Adipocyte (in vitro differentiated cells): ENCODE results near the gene ARL6IP5.

ENCODE experiments used
- DNase-seq: peaks from one replicate; pipeline ENCODE4 v3.0.0-alpha.2; 2015; ENCODE audit warnings: low read depth
- H3K27me3 ChIP-seq: replicated peaks from 2 replicates; pipeline ENCODE4 v1.7.0; 2013; ENCODE audit warnings: mild to moderate bottlenecking, low read length, moderate library complexity; ENCODE audit not compliant: control insufficient read depth, insufficient read depth
- H3K36me3 ChIP-seq: 2 replicates; pipeline ENCODE4 v1.7.0; 2013; ENCODE audit warnings: low read length, mild to moderate bottlenecking, moderate library complexity; ENCODE audit not compliant: control insufficient read depth, insufficient read depth, severe bottlenecking
- H3K4me1 ChIP-seq: 2 replicates; pipeline ENCODE4 v1.7.0; 2013; ENCODE audit warnings: mild to moderate bottlenecking, low read length, moderate library complexity; ENCODE audit not compliant: control insufficient read depth, insufficient read depth
- H3K4me3 ChIP-seq: 2 replicates; pipeline ENCODE4 v1.7.0; 2013; ENCODE audit warnings: mild to moderate bottlenecking, low read length, moderate library complexity
- H3K9ac ChIP-seq: 2 replicates; pipeline ENCODE4 v1.7.0; 2013; ENCODE audit warnings: mild to moderate bottlenecking, low read length, moderate library complexity
- H3K9me3 ChIP-seq: 2 replicates; pipeline ENCODE4 v1.7.0; 2013; ENCODE audit warnings: mild to moderate bottlenecking, low read length, moderate library complexity; ENCODE audit not compliant: control insufficient read depth

The ARL6IP5 gene, protein sequence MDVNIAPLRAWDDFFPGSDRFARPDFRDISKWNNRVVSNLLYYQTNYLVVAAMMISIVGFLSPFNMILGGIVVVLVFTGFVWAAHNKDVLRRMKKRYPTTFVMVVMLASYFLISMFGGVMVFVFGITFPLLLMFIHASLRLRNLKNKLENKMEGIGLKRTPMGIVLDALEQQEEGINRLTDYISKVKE

DNA sequence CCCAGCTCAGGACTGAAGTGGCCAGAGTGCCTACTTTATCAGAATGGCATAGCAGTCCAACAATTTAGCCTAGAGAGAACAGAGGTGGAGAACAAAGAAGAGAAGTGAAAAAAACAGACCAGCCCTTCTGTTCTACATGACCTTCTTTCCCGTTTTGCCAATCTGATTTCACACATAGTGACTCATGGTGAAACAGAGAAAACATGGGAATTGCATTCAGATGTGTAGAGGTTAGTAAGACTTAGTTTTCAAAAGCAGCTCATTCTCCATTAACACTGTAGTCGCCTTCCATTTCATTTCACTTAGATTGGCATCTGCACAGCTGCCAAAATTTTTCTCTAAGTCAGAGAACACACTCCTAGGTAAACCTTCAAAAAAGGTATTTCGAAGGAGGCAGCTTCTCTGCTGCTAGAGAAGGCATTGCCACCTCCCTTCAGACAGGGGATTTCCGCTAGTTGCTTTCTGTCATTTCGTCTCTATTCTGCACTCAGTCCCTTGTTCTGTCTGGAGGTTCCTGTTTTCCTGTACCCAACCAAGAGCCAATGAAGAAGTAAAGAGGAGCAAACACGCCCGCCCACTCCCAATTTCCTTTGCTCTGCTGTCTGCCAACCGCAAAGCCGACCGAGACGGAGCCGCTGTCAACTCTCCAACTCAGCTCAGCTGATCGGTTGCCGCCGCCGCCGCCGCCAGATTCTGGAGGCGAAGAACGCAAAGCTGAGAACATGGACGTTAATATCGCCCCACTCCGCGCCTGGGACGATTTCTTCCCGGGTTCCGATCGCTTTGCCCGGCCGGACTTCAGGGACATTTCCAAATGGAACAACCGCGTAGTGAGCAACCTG is at the start of gene ARL6IP5:
TSS of gene ARL6IP5 (plus strand) at position 612 of the 842 bp plus-strand sequence. CDS start at position 723, 111 bp downstream.
- Histone ChIP-seq H3K36me3 (peaks cover 14% of the 10 kb centered on the region), H3K4me3 (peak within 1 kb of the TSS; percentile 95), H3K9ac (peak within 1 kb of the TSS; percentile 96), H3K27me3 (no peaks in the 10 kb centered on the region), H3K4me1 (peaks cover 64% of the 10 kb centered on the region), H3K9me3 (no peaks in the 10 kb centered on the region)
- peak; percentile 96 for DNase-seq

DNA sequence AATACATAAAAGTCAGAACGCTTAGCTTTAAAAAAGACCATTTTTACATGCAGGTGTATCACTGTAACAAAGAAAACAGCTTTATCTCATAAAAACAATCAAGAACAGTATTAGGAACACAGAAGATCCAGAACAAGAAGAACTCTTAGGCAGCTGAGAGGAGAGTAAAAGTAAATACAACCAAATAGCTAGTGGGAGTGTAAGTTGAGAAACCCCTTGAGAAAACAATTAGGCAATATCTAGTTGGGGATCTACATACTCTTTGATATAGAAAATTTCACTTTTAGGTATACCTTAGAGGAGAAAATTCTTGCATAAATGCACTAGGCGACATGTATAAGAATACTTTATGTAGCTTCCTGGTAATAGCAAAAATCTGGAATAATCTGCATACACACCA is 40.1 kb upstream of the ARL6IP5 start:
- Histone ChIP-seq H3K36me3 (peaks cover 78% of the 10 kb centered on the region), H3K9me3 (no peaks in the 10 kb centered on the region), H3K4me3 (no peak overlapping the region), H3K4me1 (peaks cover 25% of the 10 kb centered on the region), H3K27me3 (no peaks in the 10 kb centered on the region), H3K9ac (no peak overlapping the region)
- DNase-seq: peak; percentile 56

DNA sequence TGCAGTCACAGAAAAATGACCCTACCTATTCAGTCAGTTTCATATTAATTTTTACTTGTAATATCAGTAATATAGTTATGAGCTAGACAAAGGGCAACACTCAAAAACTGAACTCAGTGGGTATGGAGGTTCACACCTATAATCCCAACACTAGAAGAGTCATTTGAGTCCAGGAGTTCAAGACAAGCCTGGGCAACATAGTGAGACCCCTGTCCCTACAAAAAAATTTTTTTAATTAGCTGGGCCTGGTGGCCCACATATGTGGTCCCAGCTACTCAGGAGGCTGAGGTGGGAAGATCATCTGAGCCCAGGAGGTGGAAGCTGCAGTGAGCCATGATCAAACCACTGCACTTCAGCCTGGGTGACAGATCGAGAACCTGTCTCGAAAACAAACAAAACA is 35.7 kb upstream of the ARL6IP5 start:
- Histone ChIP-seq H3K9me3 (no peaks in the 10 kb centered on the region), H3K9ac (peak overlapping the region; percentile 16), H3K36me3 (peaks cover 45% of the 10 kb centered on the region), H3K27me3 (no peaks in the 10 kb centered on the region), H3K4me3 (no peak overlapping the region), H3K4me1 (peaks cover 38% of the 10 kb centered on the region)
- DNase-seq: no peak

DNA sequence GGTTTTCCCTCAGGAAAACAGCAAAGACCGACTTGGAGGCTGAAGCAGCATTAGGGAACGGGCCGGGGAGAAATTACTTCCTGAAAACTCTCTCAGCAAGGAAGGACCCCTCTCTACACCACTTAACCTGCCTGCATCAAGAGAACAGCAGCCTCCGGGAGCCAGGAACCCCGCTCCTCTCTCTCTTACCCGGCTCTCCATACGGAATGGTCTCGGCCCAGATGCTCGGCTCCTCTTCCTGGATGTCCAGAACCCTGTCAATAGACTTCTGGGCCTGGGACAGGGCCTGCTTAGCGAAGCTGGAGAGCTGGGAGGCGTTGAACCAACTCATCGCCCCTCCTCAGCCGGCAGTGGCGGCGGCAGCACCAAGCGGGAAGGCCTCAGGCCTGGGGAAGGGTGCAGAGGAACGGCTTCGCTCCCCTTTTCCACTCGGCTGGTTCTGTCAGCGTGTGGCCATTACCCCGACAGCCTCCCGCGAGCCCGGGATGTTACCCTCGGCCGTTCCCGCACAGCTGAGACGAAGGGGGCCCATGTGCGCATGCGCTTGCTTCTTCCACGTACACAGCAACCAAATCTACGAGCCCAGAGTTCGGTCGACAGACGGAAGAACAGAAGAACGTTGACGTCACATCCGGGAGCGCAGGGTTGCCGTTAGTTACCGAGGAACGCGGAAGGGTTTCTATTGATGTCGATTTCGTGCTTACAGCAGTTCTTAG is 32.8 kb upstream of the ARL6IP5 start, which contains the start of gene TMF1:
TSS of gene TMF1 (minus strand) at position 578 of the 716 bp plus-strand sequence. CDS start at position 331, 247 bp downstream.
- Histone ChIP-seq H3K4me1 (peaks cover 23% of the 10 kb centered on the region), H3K4me3 (peak within 1 kb of the TSS; percentile 94), H3K27me3 (no peaks in the 10 kb centered on the region), H3K36me3 (peaks cover 50% of the 10 kb centered on the region), H3K9me3 (no peaks in the 10 kb centered on the region), H3K9ac (peak within 1 kb of the TSS; percentile 97)
- peak; percentile 100 for DNase-seq

DNA sequence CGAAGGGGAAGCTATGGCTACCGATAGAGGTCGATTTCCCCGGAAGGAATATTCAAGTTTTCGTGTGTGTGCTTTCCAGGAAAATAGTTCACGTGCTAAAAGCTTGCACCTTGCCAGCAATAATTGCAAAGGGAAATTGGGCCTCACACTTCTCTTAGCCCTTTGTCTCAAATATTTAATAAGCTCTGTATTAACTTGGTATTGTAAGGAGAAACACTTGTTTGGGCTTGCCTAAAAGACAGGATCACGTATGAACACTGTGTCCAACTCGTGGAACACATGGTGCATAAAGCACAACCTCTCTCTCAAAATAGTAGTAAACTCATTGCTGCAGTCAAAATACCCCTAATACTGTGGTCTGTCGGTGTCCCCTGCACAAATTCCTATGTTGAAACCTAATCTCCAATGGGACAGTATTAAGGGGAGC is 32.3 kb upstream of the ARL6IP5 start:
- peaks cover 20% of the 10 kb centered on the region for H3K4me1 ChIP-seq
- H3K27me3 ChIP-seq: no peaks in the 10 kb centered on the region
- H3K9me3 ChIP-seq: no peaks in the 10 kb centered on the region
- DNase-seq: no peak
- peaks cover 50% of the 10 kb centered on the region for H3K36me3 ChIP-seq
- H3K4me3 ChIP-seq: peak overlapping the region; percentile 94
- peak overlapping the region; percentile 97 for H3K9ac ChIP-seq

DNA sequence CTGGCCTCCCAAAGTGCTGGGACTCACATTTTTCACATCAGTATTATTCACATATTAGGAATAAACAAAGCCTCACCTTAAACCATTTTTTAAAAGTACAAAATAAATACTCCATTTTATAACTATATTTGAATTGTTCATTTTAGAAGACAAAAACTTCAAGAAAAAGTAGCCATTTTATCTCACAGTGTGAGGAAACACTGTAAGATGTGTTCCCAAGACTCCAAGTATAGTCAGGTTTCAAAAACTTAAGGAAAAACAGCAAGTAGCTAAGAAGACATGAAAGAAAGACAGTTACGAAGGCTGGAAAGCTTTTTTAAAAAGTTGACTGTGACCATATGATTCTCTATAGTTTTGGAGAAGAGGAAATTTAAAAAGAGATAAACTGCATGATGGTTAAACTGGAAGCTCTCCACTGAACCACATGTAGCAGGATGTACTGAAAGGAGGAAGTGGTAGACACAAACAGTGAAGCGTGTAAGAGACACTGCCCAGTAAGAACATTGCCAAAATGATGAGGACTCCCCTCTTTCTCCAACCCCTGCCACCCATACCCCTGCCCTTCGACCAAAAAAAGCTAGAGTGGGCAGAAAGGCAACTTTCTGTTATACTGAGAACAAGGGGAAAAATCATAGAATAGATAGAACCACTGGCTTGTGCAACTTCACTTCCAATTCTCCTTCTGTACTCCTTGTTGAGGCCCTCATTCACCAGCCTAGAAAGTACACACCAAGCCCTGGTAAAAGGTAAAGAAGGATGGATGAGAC is 26.4 kb upstream of the ARL6IP5 start:
- H3K4me1 ChIP-seq: no peaks in the 10 kb centered on the region
- no peak for DNase-seq
- peaks cover 94% of the 10 kb centered on the region for H3K36me3 ChIP-seq
- H3K4me3 ChIP-seq: no peak overlapping the region
- H3K27me3 ChIP-seq: no peaks in the 10 kb centered on the region
- H3K9ac ChIP-seq: no peak overlapping the region
- no peaks in the 10 kb centered on the region for H3K9me3 ChIP-seq

DNA sequence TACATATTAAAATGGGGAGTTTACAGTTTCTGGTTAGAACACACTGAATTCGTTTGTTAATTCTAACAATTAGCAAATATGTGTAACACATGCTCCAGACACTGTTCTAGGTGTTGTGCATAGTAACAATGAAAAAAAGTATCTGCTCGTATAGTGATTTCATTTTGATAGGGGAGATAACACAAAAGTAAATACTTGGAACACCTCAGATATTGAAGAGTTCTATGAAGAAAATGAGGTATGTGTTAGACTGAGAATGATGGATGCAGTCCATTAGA is 25.9 kb upstream of the ARL6IP5 start:
- H3K9ac ChIP-seq: no peak overlapping the region
- H3K27me3 ChIP-seq: no peaks in the 10 kb centered on the region
- H3K9me3 ChIP-seq: no peaks in the 10 kb centered on the region
- no peak for DNase-seq
- no peak overlapping the region for H3K4me3 ChIP-seq
- no peaks in the 10 kb centered on the region for H3K4me1 ChIP-seq
- peaks cover 89% of the 10 kb centered on the region for H3K36me3 ChIP-seq

DNA sequence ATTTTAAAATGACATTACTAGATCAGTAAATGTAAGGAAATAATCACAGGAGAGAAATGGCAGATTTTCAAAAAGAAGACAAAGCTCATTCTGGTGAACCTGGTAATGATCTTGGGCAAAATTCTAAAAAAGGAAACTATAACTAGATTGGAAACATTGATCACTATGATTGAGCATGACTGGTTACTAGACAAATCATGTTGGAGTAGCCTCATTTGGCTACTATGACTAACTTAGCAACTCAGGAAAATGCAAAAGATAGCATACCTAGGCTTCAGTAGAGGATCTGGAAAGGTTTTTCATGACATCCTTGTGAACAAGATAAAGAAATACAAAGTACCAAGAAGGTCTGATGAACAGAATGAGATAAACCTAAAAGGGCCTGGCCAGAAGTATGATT is 25.0 kb upstream of the ARL6IP5 start:
- H3K36me3 ChIP-seq: peaks cover 82% of the 10 kb centered on the region
- no peaks in the 10 kb centered on the region for H3K9me3 ChIP-seq
- H3K27me3 ChIP-seq: no peaks in the 10 kb centered on the region
- no peak for DNase-seq
- H3K9ac ChIP-seq: no peak overlapping the region
- no peak overlapping the region for H3K4me3 ChIP-seq
- peaks cover 5% of the 10 kb centered on the region for H3K4me1 ChIP-seq

DNA sequence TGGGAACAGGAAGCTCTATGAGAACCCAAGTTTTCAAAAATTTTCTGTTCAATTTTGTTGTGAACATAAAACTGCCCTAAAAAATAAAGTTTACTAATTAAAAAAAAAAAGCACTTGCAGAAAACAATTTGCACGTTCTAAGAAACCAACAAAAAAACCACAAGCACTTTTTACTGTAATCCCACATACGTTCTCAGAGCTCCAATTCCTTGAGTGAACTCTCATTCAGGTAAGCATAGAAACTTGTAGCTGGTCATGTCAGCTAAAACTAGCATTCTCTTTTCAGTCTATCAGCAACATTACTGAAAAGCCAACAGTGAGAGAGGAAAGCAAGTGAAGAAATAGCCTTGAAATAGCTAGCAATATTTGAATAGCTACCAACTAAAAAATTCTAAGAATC is 21.1 kb upstream of the ARL6IP5 start:
- H3K27me3 ChIP-seq: no peaks in the 10 kb centered on the region
- DNase-seq: no peak
- H3K9ac ChIP-seq: no peak overlapping the region
- H3K4me3 ChIP-seq: no peak overlapping the region
- peaks cover 61% of the 10 kb centered on the region for H3K36me3 ChIP-seq
- H3K9me3 ChIP-seq: no peaks in the 10 kb centered on the region
- peaks cover 5% of the 10 kb centered on the region for H3K4me1 ChIP-seq

DNA sequence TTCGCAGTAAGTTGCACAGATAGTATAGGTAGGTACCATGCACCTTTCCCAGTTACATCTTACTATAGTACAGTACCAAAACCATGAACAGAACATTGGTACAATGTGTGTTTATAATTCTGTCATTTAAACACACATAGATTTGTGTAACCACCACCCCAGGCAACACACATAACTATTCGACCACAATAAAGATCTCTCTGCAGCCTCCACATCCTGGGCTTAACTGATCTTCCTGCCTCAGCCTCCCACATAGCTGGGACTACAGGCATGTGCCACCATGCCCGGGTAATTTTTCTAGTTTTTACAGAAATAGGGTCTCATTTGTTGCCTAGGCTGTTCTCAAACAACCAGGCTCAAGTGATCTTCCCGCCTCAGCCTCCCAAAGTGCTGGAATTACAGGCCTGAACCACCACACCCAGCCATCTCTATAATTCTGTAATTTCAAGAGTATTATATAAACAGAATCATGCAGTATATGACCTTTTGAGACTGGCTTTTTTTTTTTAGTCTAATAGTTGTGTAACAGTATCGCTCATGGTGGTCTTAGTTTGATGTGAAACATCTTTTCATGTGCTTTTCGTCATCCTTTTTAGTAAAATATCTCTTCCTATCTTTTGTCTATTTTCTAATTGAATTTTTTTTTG is 19.3 kb upstream of the ARL6IP5 start:
- peaks cover 46% of the 10 kb centered on the region for H3K36me3 ChIP-seq
- no peak overlapping the region for H3K4me3 ChIP-seq
- DNase-seq: no peak

More for the DNA sequence above, 19.3 kb upstream of the ARL6IP5 start:
- no peaks in the 10 kb centered on the region for H3K27me3 ChIP-seq
- no peak overlapping the region for H3K9ac ChIP-seq
- H3K9me3 ChIP-seq: no peaks in the 10 kb centered on the region
- H3K4me1 ChIP-seq: peaks cover 10% of the 10 kb centered on the region
